Mesenteric fat pad (tissue), 1 donor: ENCODE results near the gene GSN. TPM values are rescaled to one million over a fixed set of nuclear protein-coding genes. Genes with fewer than 3 reads are reported as not detected.

Experiments
- DNase-seq: peaks from one replicate; pipeline ENCODE4 v3.0.0-alpha.2; 2020; ENCODE audit warnings: low spot score
- total RNA-seq: library from RNA; stranded (reverse); fragmentation: NEBNext Ultra II Directional; extraction: Animal tissue kit (Norgen Biotek cat#: 25700); gene quantifications from one replicate; pipeline ENCODE4 v1.2.1, GENCODE V29; 2021
- donor health status: DM: yes; HTN: yes; CAD: no.

The GSN gene
- total RNA-seq, 1 donor from 2014 or later = 843 TPM

GRCh38 chr9:121272401-121272948 lies 4.5 kb downstream of the GSN start:
- no peak for DNase-seq

GRCh38 chr9:121273064-121273775 lies 5.3 kb downstream of the GSN start:
- DNase-seq = no peak

- no peak for DNase-seq
Measured at GRCh38 chr9:121274851-121275250, 6.9 kb downstream of the GSN start.

- DNase-seq = no peak
Measured at GRCh38 chr9:121275781-121276658, 8.1 kb downstream of the GSN start.

- no peak for DNase-seq
Measured at GRCh38 chr9:121277026-121277425, 9.1 kb downstream of the GSN start.

- DNase-seq = no peak
Measured at GRCh38 chr9:121277518-121278295, 9.7 kb downstream of the GSN start.

- DNase-seq = no peak
Measured at GRCh38 chr9:121278477-121279261, 10.7 kb downstream of the GSN start.

GRCh38 chr9:121279776-121280388 lies 11.9 kb downstream of the GSN start:
- DNase-seq = no peak

GRCh38 chr9:121280715-121281613 lies 13.0 kb downstream of the GSN start:
- DNase-seq = no peak

GRCh38 chr9:121281614-121282276 lies 13.8 kb downstream of the GSN start:
- DNase-seq = peak; percentile 90

GRCh38 chr9:121282277-121283079 lies 14.5 kb downstream of the GSN start:
- peak; percentile 89 for DNase-seq

- no peak for DNase-seq
Measured at GRCh38 chr9:121283080-121283398, 15.1 kb downstream of the GSN start.

- DNase-seq = peak; percentile 60
Measured at GRCh38 chr9:121283856-121284732, 16.1 kb downstream of the GSN start.

GRCh38 chr9:121284733-121285451 lies 16.9 kb downstream of the GSN start:
- DNase-seq = peak; percentile 67

- peak; percentile 89 for DNase-seq
Measured at GRCh38 chr9:121285835-121286687, 18.1 kb downstream of the GSN start.
